HepG2 (cell line): Measurements from ENCODE around the gene CGGBP1. TPM values are rescaled to one million over a fixed set of nuclear protein-coding genes. Genes with fewer than 3 reads are reported as not detected.
A peak's percentile ranks its signal among the peaks of the same experiment; 100 is the strongest.

ENCODE experiments used
- ATAC-seq: fragments of 200-7000 bp; cut with Tn5 transposase; 3 replicates; pipeline ENCODE4 v1.9.1; 2020; ENCODE audit warnings: mild to moderate bottlenecking, moderate library complexity
- BruUV-seq: library from RNA; stranded (reverse); fragments of 400-500 nt; replicated peaks from 2 replicates; lab custom pipeline; 2021; lab: Mats Ljungman, UMichigan
- CTCF ChIA-PET: fragments of 300-600 bp; formaldehyde crosslinking; extraction: SDS; loops from one replicate; lab custom pipeline; 2021; ENCODE audit warnings: low total read pairs, inconsistent platforms, low intra/inter-chr PET ratio; lab: Yijun Ruan, JAX
- POLR2A ChIA-PET: fragments of 350-600 bp; sonication (Branson Sonifier 250); formaldehyde crosslinking; loops from one replicate; lab custom pipeline; 2020; ENCODE audit warnings: antibody characterized with exemption, inconsistent platforms; lab: Yijun Ruan, JAX
- DNase-seq: peaks from one replicate; pipeline ENCODE4 v3.0.0-alpha.2; 2015; ENCODE audit warnings: low spot score
- FAIRE-seq: peaks from 3 replicates; lab custom pipeline; 2011; peaks lifted over from hg19 to GRCh38; lab: Jason Lieb, UNC
- H2AFZ ChIP-seq: one replicate; pipeline ENCODE4 v1.6.1; 2011; ENCODE audit warnings: low read length, inconsistent platforms
- H3K27ac ChIP-seq: fragments of 300-600 bp; 3 replicates; pipeline ENCODE4 v1.8.0; 2011; ENCODE audit warnings: mixed run types, mild to moderate bottlenecking, mixed read lengths, low read length, inconsistent platforms; ENCODE audit not compliant: insufficient read depth; ENCODE audit errors: extremely low read length
- H3K27me3 ChIP-seq, 2 experiments: fragments of 200-600 bp in 1 of 2; 2 replicates in 1 of 2; 3 replicates in 1 of 2; pipeline versions ENCODE4 v1.6.0 to v1.8.0; 2011; ENCODE audit warnings: low read length in 2 of 2, mild to moderate bottlenecking in 2 of 2, moderate library complexity in 2 of 2, inconsistent platforms in 1 of 2; ENCODE audit not compliant: insufficient read depth in 2 of 2, control insufficient read depth in 1 of 2
- H3K36me3 ChIP-seq, 2 experiments: fragments of 200-600 bp in 1 of 2; replicated peaks in 1 of 2; 2 replicates in 1 of 2; 3 replicates in 1 of 2; pipeline versions ENCODE4 v1.5.1 to v1.8.0; 2011; ENCODE audit warnings: low read length in 2 of 2, inconsistent platforms in 1 of 2; ENCODE audit not compliant: insufficient read depth in 2 of 2, control insufficient read depth in 1 of 2
- H3K4me1 ChIP-seq: 2 replicates; pipeline ENCODE4 v1.5.1; 2012; ENCODE audit warnings: low read length, inconsistent platforms; ENCODE audit not compliant: insufficient read depth
- H3K4me2 ChIP-seq: 2 replicates; pipeline ENCODE4 v1.6.0; 2011; ENCODE audit warnings: low read depth, low read length, inconsistent platforms
- H3K4me3 ChIP-seq, 3 experiments: fragments of 200-600 bp in 1 of 3; sonication (generic), shearing (Covaris generic) in 1 of 3; replicated peaks in 1 of 3; 2 replicates each; pipeline ENCODE4 v1.5.1; 2011 to 2016; ENCODE audit warnings: low read length in 3 of 3, inconsistent platforms in 2 of 3, low read depth in 2 of 3, mild to moderate bottlenecking in 2 of 3, control low read depth in 1 of 3, mixed read lengths in 1 of 3; ENCODE audit not compliant: insufficient read depth in 1 of 3
- H3K79me2 ChIP-seq: one replicate; pipeline ENCODE4 v1.6.1; 2011; ENCODE audit warnings: low read length, inconsistent platforms; ENCODE audit not compliant: insufficient read depth
- H3K9ac ChIP-seq: 2 replicates; pipeline ENCODE4 v1.6.0; 2011; ENCODE audit warnings: mild to moderate bottlenecking, low read depth, low read length, inconsistent platforms; ENCODE audit not compliant: insufficient read depth
- H3K9me3 ChIP-seq: 2 replicates; pipeline ENCODE4 v1.5.1; 2012; ENCODE audit warnings: mild to moderate bottlenecking, low read length
- H4K20me1 ChIP-seq: 2 replicates; pipeline ENCODE4 v1.6.0; 2011; ENCODE audit warnings: inconsistent platforms, mild to moderate bottlenecking, low read length, moderate library complexity; ENCODE audit not compliant: insufficient read depth
- MAX ChIP-seq: IDR thresholded peaks from 2 replicates; pipeline ENCODE4 v1.6.1; 2012; ENCODE audit warnings: inconsistent platforms
- PAF1 ChIP-seq: IDR thresholded peaks from 2 replicates; pipeline ENCODE4 v1.6.1; 2016; ENCODE audit warnings: missing genetic modification reagents, missing compliant biosample characterization
- SRF ChIP-seq: IDR thresholded peaks from 2 replicates; pipeline ENCODE4 v1.6.1; 2011; ENCODE audit warnings: mild to moderate bottlenecking, low read depth, low read length, moderate library complexity
- ZFP90 ChIP-seq: sonication (generic); formaldehyde crosslinking; IDR thresholded peaks from 2 replicates; pipeline ENCODE4 v1.8.0; 2022; ENCODE audit warnings: missing genetic modification reagents, mild to moderate bottlenecking, inconsistent platforms, borderline replicate concordance
- ZNF30 ChIP-seq: sonication (generic); formaldehyde crosslinking; IDR thresholded peaks from 2 replicates; pipeline ENCODE4 v1.5.0; 2020; ENCODE audit warnings: mild to moderate bottlenecking, missing genetic modification reagents
- ZNF563 ChIP-seq: sonication (generic); formaldehyde crosslinking; IDR thresholded peaks from 2 replicates; pipeline ENCODE4 v1.8.0; 2022; ENCODE audit warnings: mild to moderate bottlenecking, moderate library complexity, missing genetic modification reagents
- ZNF580 ChIP-seq: IDR thresholded peaks from 2 replicates; pipeline ENCODE4 v1.6.1; 2016; ENCODE audit warnings: low read depth, borderline replicate concordance
- ZNF687 ChIP-seq: sonication (generic); formaldehyde crosslinking; IDR thresholded peaks from 2 replicates; pipeline ENCODE4 v1.5.1; 2020; ENCODE audit warnings: mild to moderate bottlenecking, missing genetic modification reagents, moderate library complexity
- ZNF7 ChIP-seq: IDR thresholded peaks from 2 replicates; pipeline ENCODE4 v1.6.1; 2016; ENCODE audit warnings: missing biosample characterization, missing genetic modification reagents
- ZNF749 ChIP-seq: sonication (generic); formaldehyde crosslinking; IDR thresholded peaks from 2 replicates; pipeline ENCODE4 v1.8.0; 2022; ENCODE audit warnings: mild to moderate bottlenecking, missing genetic modification reagents, moderate library complexity, borderline replicate concordance
- ZNF781 ChIP-seq: sonication (generic); formaldehyde crosslinking; IDR thresholded peaks from 2 replicates; pipeline ENCODE4 v1.5.1; 2020; ENCODE audit warnings: borderline replicate concordance, mild to moderate bottlenecking, missing genetic modification reagents; ENCODE audit errors: not compliant biosample characterization
- ZSCAN20 ChIP-seq: sonication (generic); formaldehyde crosslinking; IDR thresholded peaks from 2 replicates; pipeline ENCODE4 v1.4.0; 2020; ENCODE audit warnings: missing genetic modification reagents, mild to moderate bottlenecking, borderline replicate concordance
- ZSCAN30 ChIP-seq: sonication (generic); formaldehyde crosslinking; IDR thresholded peaks from 2 replicates; pipeline ENCODE4 v1.5.0; 2020; ENCODE audit warnings: mild to moderate bottlenecking, missing genetic modification reagents
- WGBS: methylation state at CpG from one replicate; pipeline ENCODE4 v1.1.6; 2017; ENCODE audit warnings: low lambda C conversion rate; 5-methylcytosine and 5-hydroxymethylcytosine counted together
- in situ Hi-C: cut with HindIII; loops from 2 replicates; pipeline ENCODE4 v1.10.0; 2017; ENCODE audit warnings: low pct_unique_long_range_greater_than_20kb; ENCODE audit not compliant: extremely low pct_ligation_motif_present
- intact Hi-C: fragments of 100-400 bp; cut with micrococcal nuclease; formaldehyde crosslinking; loops from one replicate; pipeline ENCODE4 v1.10.0; 2022; ENCODE audit not compliant: unreplicated experiment
- polyA plus RNA-seq, 8 experiments: library from polyadenylated mRNA; depleted of rRNA in 3 of 8; stranded (reverse) in 7 of 8; unstranded in 1 of 8; fragments of >200 nt; fragmentation: Illumina TruSeq in 4 of 8; extraction: Trizol in 4 of 8; gene quantifications; 2 replicates each; pipeline versions ENCODE4 v1.2.1 to v1.2.3, GENCODE V29; 2011 to 2016; ENCODE audit warnings: low read depth in 4 of 8, missing spikeins in 1 of 8, mixed read lengths in 1 of 8; ENCODE audit not compliant: insufficient read depth in 1 of 8
- total RNA-seq, 5 experiments: library from RNA; depleted of rRNA; stranded (reverse); fragments of >200 nt; fragmentation: Illumina TruSeq; extraction: Trizol; gene quantifications; 2 replicates each; pipeline ENCODE4 v1.2.3, GENCODE V29; 2016; ENCODE audit warnings: low read depth in 1 of 5
- TF ChIP-seq, protein P1 (sequence below): sonication (generic); formaldehyde crosslinking; IDR thresholded peaks from 2 replicates; pipeline ENCODE4 v1.5.1; 2020; ENCODE audit warnings: missing genetic modification reagents, mild to moderate bottlenecking, borderline replicate concordance
- TF ChIP-seq, protein P2 (sequence below): sonication (generic); formaldehyde crosslinking; conservative IDR thresholded peaks from 2 replicates; pipeline ENCODE4 v1.8.1; 2023; ENCODE audit warnings: missing genetic modification reagents

Gene CGGBP1
- total and polyA plus RNA-seq, 2 of the 13 experiments (the other 11 are each of a cell fraction or from before 2014, with no cell fraction given): 38.9 to 47.0 TPM

DNA sequence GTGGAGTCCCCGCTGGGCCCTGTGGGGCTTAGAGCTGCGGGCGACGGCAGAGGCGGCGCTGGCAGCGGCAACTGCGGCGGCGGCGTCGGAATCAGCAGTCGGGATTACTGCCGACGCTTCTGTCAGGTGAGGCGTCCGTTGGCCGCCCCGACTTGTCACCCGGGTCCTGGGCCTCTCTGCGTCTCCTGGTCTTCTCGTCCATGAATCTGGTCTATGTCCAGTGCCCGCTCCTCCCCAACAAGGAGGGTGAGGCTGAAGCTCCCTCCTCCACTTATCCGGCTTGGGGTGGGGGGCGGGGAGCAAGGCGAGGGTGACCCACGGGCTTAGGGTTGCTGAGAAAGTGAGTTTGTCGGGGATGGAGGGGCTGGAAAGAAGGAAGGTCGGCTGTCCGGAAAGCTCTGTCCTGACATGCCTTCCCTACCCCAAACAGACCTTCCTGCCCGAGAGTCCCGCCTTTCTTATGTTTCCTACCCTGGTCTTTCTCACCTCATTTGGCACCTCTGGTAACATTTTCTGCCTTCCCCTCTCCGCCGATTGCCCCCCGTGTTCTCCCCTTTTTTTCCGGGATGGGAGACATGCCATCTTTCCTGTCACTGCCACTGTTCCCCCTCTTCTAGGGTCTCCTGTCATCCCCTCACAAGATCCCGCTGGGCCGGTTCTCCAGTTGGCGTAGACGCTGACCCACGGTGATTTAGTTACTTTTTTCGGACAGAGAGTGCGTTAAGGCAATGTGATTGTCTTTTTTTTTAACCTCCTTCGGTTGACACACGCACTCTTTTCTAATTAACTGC lies 770 bp upstream of the CGGBP1 start:
- 1% methylated on average over 17 of the region's 45 CpGs for WGBS
- no peaks in the 10 kb centered on the region for H3K9me3 ChIP-seq
- intact Hi-C loops: loop anchor here (5.0 to 10.0 kb wide), 2 partner anchors 73 to 125 kb away; no protein-coding TSS in a partner anchor
- peaks cover 3 to 13% of the 10 kb centered on the region in 2 experiments; a peak in 2 of 5 replicates for H3K36me3 ChIP-seq
- H2AFZ ChIP-seq: no peak overlapping the region
- in situ Hi-C loops: loop anchor here (5.0 kb wide), 1 partner anchor 93 kb away; no protein-coding TSS in a partner anchor
- ChIA-PET CTCF (no interaction called here), POLR2A (interaction anchor here (1.9 to 2.1 kb wide), 2 partner anchors 28 to 90 kb away, joined by 5 to 19 read pairs; partner anchors contain the start of gene C3orf38)
- peak overlapping the region; percentile 71 for H3K4me2 ChIP-seq
- peak overlapping the region; percentile 83 for H3K27ac ChIP-seq
- FAIRE-seq (no peak), DNase-seq (no peak), ATAC-seq (peak; percentile 48)
- H3K4me1 ChIP-seq: peaks cover 34% of the 10 kb centered on the region
- BruUV-seq: no TSS peak
- peak overlapping the region; percentile 80 to 95 (median 91) for H3K4me3 ChIP-seq
- H4K20me1 ChIP-seq: peaks cover 7% of the 10 kb centered on the region; the same call in 1 of the 2 replicates
- no peaks in the 10 kb centered on the region; a peak in 1 of 5 replicates for H3K27me3 ChIP-seq
- H3K9ac ChIP-seq: peak overlapping the region; percentile 87
- H3K79me2 ChIP-seq: peaks cover 69% of the 10 kb centered on the region
- peak; percentile 69; the same call in 1 of the 2 replicates for TF ChIP-seq ZNF30 (CRISPR knock-in tag)
- 0 out of 2 replicates have a peak, but pooled peaks have one; percentile 34 for TF ChIP-seq ZSCAN20 (CRISPR knock-in tag)
- no peak for TF ChIP-seq ZNF7
- TF ChIP-seq ZNF563 (CRISPR knock-in tag): 0 out of 2 replicates have a peak, but pooled peaks have one; percentile 25
- TF ChIP-seq ZSCAN30 (CRISPR knock-in tag): 0 out of 2 replicates have a peak, but pooled peaks have one; percentile 15
- 0 out of 2 replicates have a peak, but pooled peaks have one; percentile 13 for TF ChIP-seq MAX
- TF ChIP-seq ZNF749: peak; percentile 3; the same call in 1 of the 2 replicates
- TF ChIP-seq SRF: no peak
- peak; percentile 42 for TF ChIP-seq ZNF781 (CRISPR knock-in tag)
- TF ChIP-seq ZNF687 (CRISPR knock-in tag): peak; percentile 5; the same call in 1 of the 2 replicates
- no peak for TF ChIP-seq PAF1 (CRISPR knock-in tag)
- TF ChIP-seq, protein P1, sequence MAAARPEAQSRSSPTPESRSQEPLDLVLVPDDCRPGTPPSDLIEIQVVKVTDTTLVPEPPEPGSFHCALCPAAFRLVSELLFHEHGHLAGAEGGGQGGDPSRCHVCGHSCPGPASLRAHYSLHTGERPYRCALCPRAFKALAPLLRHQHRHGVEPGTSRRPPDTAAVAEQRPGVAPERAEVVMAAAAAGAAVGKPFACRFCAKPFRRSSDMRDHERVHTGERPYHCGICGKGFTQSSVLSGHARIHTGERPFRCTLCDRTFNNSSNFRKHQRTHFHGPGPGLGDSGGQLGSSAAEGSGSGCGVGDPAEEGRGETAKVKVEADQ (CRISPR knock-in tag): 0 out of 2 replicates have a peak, but pooled peaks have one; percentile 22
- TF ChIP-seq ZFP90 (CRISPR knock-in tag): 0 out of 2 replicates have a peak, but pooled peaks have one; percentile 3
- TF ChIP-seq, protein P2, sequence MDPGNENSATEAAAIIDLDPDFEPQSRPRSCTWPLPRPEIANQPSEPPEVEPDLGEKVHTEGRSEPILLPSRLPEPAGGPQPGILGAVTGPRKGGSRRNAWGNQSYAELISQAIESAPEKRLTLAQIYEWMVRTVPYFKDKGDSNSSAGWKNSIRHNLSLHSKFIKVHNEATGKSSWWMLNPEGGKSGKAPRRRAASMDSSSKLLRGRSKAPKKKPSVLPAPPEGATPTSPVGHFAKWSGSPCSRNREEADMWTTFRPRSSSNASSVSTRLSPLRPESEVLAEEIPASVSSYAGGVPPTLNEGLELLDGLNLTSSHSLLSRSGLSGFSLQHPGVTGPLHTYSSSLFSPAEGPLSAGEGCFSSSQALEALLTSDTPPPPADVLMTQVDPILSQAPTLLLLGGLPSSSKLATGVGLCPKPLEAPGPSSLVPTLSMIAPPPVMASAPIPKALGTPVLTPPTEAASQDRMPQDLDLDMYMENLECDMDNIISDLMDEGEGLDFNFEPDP (CRISPR knock-in tag): 0 out of 2 replicates have a peak, but pooled peaks have one; percentile 69
- TF ChIP-seq ZNF580 (CRISPR knock-in tag): no peak; the same call in 1 of the 2 replicates
